ENCODE data around the gene NUPR1. TPM values are rescaled to one million over a fixed set of nuclear protein-coding genes. Genes with fewer than 3 reads are reported as not detected.

Gene NUPR1
- total RNA-seq, 2 experiments from 2014 or later = not detected

- Histone ChIP-seq H3K9me2 (ENCODE audit: insufficient read depth, low read length) (no peaks in the 10 kb centered on the region), H3K9me3 (ENCODE audit: low read length) (0 out of 2 replicates have a peak, but pooled peaks cover 6% of the 10 kb centered on the region), H3K4me2 (ENCODE audit: low read length) (no peak overlapping the region), H2AFZ (ENCODE audit: low read length) (no peak overlapping the region), H3K36me3 (ENCODE audit: insufficient read depth, low read length) (peaks cover 45% of the 10 kb centered on the region), H3K79me2 (ENCODE audit: insufficient read depth, low read depth, low read length) (peaks cover 7% of the 10 kb centered on the region; the same call in 1 of the 2 replicates), H3K4me1 (ENCODE audit: insufficient read depth, low read length, poor library complexity, severe bottlenecking) (no peaks in the 10 kb centered on the region), H4K20me1 (ENCODE audit: insufficient read depth, low read length) (no peaks in the 10 kb centered on the region), H3K4me3 (ENCODE audit: low read depth, low read length, poor library complexity, severe bottlenecking) (no peak overlapping the region), H3K27ac (ENCODE audit: low read depth, low read length, poor library complexity, severe bottlenecking) (no peak overlapping the region)
- BruUV-seq (replicated peaks) = no TSS peak
- no peak for DNase-seq (ENCODE audit: low spot score)
- POLR2A ChIA-PET = no interaction called here
- TF ChIP-seq EZH2phosphoT487 (IDR thresholded peaks at IDR 0.05; ENCODE audit: borderline replicate concordance, low read depth, low read length) (no peak), CTCF (conservative IDR thresholded peaks at IDR 0.05; ENCODE audit: low read length) (no peak)
- CTCF ChIA-PET (ENCODE audit: unreplicated experiment) = no interaction called here
- intact Hi-C loops (cut with micrococcal nuclease; ENCODE audit: unreplicated experiment) = no loop called here
Measured at GRCh38 chr16:28563218-28563617, 24.4 kb upstream of the NUPR1 start.

- intact Hi-C loops (cut with micrococcal nuclease; ENCODE audit: unreplicated experiment) = no loop called here
- no peak for TF ChIP-seq CTCF (conservative IDR thresholded peaks at IDR 0.05; ENCODE audit: low read length)
- no peak for TF ChIP-seq EZH2phosphoT487 (IDR thresholded peaks at IDR 0.05; ENCODE audit: borderline replicate concordance, low read depth, low read length)
- CTCF ChIA-PET (ENCODE audit: unreplicated experiment) = no interaction called here
- no TSS peak for BruUV-seq (replicated peaks)
- Histone ChIP-seq H3K9me3 (ENCODE audit: low read length) (0 out of 2 replicates have a peak, but pooled peaks cover 1% of the 10 kb centered on the region), H3K79me2 (ENCODE audit: insufficient read depth, low read depth, low read length) (peaks cover 8% of the 10 kb centered on the region; the same call in 1 of the 2 replicates), H3K36me3 (ENCODE audit: insufficient read depth, low read length) (peaks cover 48% of the 10 kb centered on the region), H3K27ac (ENCODE audit: low read depth, low read length, poor library complexity, severe bottlenecking) (no peak overlapping the region), H4K20me1 (ENCODE audit: insufficient read depth, low read length) (no peaks in the 10 kb centered on the region), H2AFZ (ENCODE audit: low read length) (no peak overlapping the region), H3K9me2 (ENCODE audit: insufficient read depth, low read length) (no peaks in the 10 kb centered on the region), H3K4me1 (ENCODE audit: insufficient read depth, low read length, poor library complexity, severe bottlenecking) (no peaks in the 10 kb centered on the region), H3K4me3 (ENCODE audit: low read depth, low read length, poor library complexity, severe bottlenecking) (no peak overlapping the region), H3K4me2 (ENCODE audit: low read length) (no peak overlapping the region)
- DNase-seq (ENCODE audit: low spot score) = no peak
- POLR2A ChIA-PET = no interaction called here
Measured at GRCh38 chr16:28562199-28562598, 23.4 kb upstream of the NUPR1 start.

- intact Hi-C loops (cut with micrococcal nuclease; ENCODE audit: unreplicated experiment) = no loop called here
- H3K9me2 ChIP-seq (ENCODE audit: insufficient read depth, low read length) = no peaks in the 10 kb centered on the region
- H3K4me2 ChIP-seq (ENCODE audit: low read length) = no peak overlapping the region
- no peak for TF ChIP-seq CTCF (conservative IDR thresholded peaks at IDR 0.05; ENCODE audit: low read length)
- no peak for TF ChIP-seq EZH2phosphoT487 (IDR thresholded peaks at IDR 0.05; ENCODE audit: borderline replicate concordance, low read depth, low read length)
- POLR2A ChIA-PET = no interaction called here
- no TSS peak for BruUV-seq (replicated peaks)
- DNase-seq (ENCODE audit: low spot score) = no peak
- H3K4me3 ChIP-seq (ENCODE audit: low read depth, low read length, poor library complexity, severe bottlenecking) = no peak overlapping the region
- H3K36me3 ChIP-seq (ENCODE audit: insufficient read depth, low read length) = peaks cover 50% of the 10 kb centered on the region
- H4K20me1 ChIP-seq (ENCODE audit: insufficient read depth, low read length) = no peaks in the 10 kb centered on the region
- no peak overlapping the region for H3K27ac ChIP-seq (ENCODE audit: low read depth, low read length, poor library complexity, severe bottlenecking)
- 0 out of 2 replicates have a peak, but pooled peaks cover 5% of the 10 kb centered on the region for H3K79me2 ChIP-seq (ENCODE audit: insufficient read depth, low read depth, low read length)
- no peaks in the 10 kb centered on the region for H3K9me3 ChIP-seq (ENCODE audit: low read length)
- no peaks in the 10 kb centered on the region for H3K4me1 ChIP-seq (ENCODE audit: insufficient read depth, low read length, poor library complexity, severe bottlenecking)
- CTCF ChIA-PET (ENCODE audit: unreplicated experiment) = no interaction called here
- H2AFZ ChIP-seq (ENCODE audit: low read length) = no peak overlapping the region
Measured at GRCh38 chr16:28561557-28562187, 22.9 kb upstream of the NUPR1 start.
